ENCODE data around the gene MED12L. TPM values are rescaled to one million over a fixed set of nuclear protein-coding genes. Genes with fewer than 3 reads are reported as not detected.
"Not testable (repeated sequence)": the region's sequence is repeated elsewhere in the genome, so short reads cannot be mapped to it uniquely, and the experiment has no call there.

The MED12L gene
- total RNA-seq, 1 experiment from 2014 or later: not detected

DNA sequence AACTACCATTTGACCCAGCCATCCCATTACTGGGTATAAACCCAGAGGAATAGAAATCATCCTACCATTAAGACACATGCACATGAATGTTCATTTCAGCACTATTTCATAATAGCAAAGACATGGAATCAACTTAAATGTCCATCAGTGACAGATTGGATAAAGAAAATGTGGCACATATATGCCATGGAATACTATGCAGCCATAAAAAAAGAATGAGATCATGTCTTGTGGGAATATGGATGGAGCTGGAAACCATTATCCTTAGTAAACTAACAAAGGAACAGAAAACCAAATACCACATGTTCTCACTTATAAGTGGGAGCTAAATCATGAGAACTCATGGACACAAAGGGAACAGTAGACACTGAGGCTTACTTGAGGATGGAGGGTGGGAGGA, 146.9 kb downstream of the MED12L start:
- not testable (repeated sequence) for DNase-seq; H3K27me3 ChIP-seq; H3K27ac ChIP-seq; H3K4me3 ChIP-seq; H3K36me3 ChIP-seq; H3K4me1 ChIP-seq; H3K9me3 ChIP-seq (replicated peaks)

- DNase-seq: no peak
- no peaks in the 10 kb centered on the region for H3K36me3 ChIP-seq
Measured at GRCh38 chr3:151232991-151233390, 147.5 kb downstream of the MED12L start.

GRCh38 chr3:151234825-151235224, 149.4 kb downstream of the MED12L start:
- H3K27me3 ChIP-seq: no peaks in the 10 kb centered on the region
- no peaks in the 10 kb centered on the region for H3K36me3 ChIP-seq
- no peak overlapping the region for H3K27ac ChIP-seq
- H3K4me1 ChIP-seq: no peaks in the 10 kb centered on the region
- no peaks in the 10 kb centered on the region for H3K9me3 ChIP-seq (replicated peaks)
- DNase-seq: no peak
- H3K4me3 ChIP-seq: no peak overlapping the region

More at GRCh38 chr3:151232991-151233390, 147.5 kb downstream of the MED12L start:
- no peak overlapping the region for H3K4me3 ChIP-seq
- H3K9me3 ChIP-seq (replicated peaks): no peaks in the 10 kb centered on the region
- no peak overlapping the region for H3K27ac ChIP-seq
- H3K27me3 ChIP-seq: no peaks in the 10 kb centered on the region
- H3K4me1 ChIP-seq: no peaks in the 10 kb centered on the region

- Histone ChIP-seq H3K27me3 (no peaks in the 10 kb centered on the region), H3K4me1 (no peaks in the 10 kb centered on the region), H3K36me3 (no peaks in the 10 kb centered on the region), H3K27ac (no peak overlapping the region), H3K4me3 (no peak overlapping the region), H3K9me3 (replicated peaks) (no peaks in the 10 kb centered on the region)
- DNase-seq: no peak
Measured at GRCh38 chr3:151236316-151236715, 150.9 kb downstream of the MED12L start.

DNA sequence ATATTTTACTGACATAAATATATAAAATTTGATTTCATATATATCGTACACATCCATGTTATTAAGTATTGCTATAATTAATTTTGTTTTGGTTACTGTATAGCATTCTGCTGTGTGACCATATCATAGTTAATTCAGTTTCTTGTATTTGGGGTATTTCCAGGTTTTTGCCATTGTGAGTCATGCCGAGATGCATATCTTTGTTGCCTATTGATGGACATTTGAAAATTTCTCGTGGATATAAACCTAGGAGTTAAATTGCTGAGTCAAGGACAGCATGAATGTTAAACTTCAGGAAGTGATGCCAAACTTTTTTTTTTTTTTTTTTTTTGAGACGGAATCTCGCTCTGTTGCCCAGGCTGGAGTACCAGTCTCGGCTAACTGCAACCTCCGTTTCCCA, 151.3 kb downstream of the MED12L start:
- DNase-seq: no peak
- H3K27me3 ChIP-seq: no peaks in the 10 kb centered on the region
- H3K4me3 ChIP-seq: no peak overlapping the region
- H3K4me1 ChIP-seq: no peaks in the 10 kb centered on the region
- H3K27ac ChIP-seq: no peak overlapping the region
- H3K9me3 ChIP-seq (replicated peaks): no peaks in the 10 kb centered on the region
- no peaks in the 10 kb centered on the region for H3K36me3 ChIP-seq

GRCh38 chr3:151242006-151242405, 156.5 kb downstream of the MED12L start:
- H3K4me3 ChIP-seq; H3K27me3 ChIP-seq; H3K4me1 ChIP-seq; H3K27ac ChIP-seq; DNase-seq; H3K36me3 ChIP-seq; H3K9me3 ChIP-seq (replicated peaks): not testable (repeated sequence)

GRCh38 chr3:151248772-151249337, 163.4 kb downstream of the MED12L start:
- no peaks in the 10 kb centered on the region for H3K27me3 ChIP-seq
- H3K4me3 ChIP-seq: no peak overlapping the region
- H3K36me3 ChIP-seq: no peaks in the 10 kb centered on the region
- no peak overlapping the region for H3K27ac ChIP-seq
- no peaks in the 10 kb centered on the region for H3K4me1 ChIP-seq
- H3K9me3 ChIP-seq (replicated peaks): no peaks in the 10 kb centered on the region
- no peak for DNase-seq

DNA sequence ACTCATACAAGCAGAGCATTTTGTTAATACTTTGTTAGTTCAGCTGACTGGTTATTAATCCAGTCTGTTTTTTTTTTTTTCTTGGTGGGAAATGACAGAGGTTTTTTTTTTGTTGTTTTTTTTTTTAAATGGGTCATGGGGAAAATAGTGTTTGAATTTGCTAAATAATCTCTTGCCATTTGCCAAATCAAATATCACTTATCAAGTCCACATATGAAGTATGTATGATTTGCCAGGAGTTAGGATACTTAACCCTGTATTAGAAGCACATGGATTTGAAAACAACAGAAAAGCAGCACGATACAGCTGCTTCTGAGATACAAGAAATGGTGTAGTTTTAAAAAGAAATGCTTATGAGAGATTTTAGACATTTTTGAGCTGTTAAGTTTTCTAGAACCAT, 171.3 kb downstream of the MED12L start:
- no peaks in the 10 kb centered on the region for H3K27me3 ChIP-seq
- no peaks in the 10 kb centered on the region for H3K36me3 ChIP-seq
- no peaks in the 10 kb centered on the region for H3K9me3 ChIP-seq (replicated peaks)
- no peak overlapping the region for H3K4me3 ChIP-seq
- no peaks in the 10 kb centered on the region for H3K4me1 ChIP-seq
- no peak overlapping the region for H3K27ac ChIP-seq
- DNase-seq: no peak

GRCh38 chr3:151259664-151260063, 174.2 kb downstream of the MED12L start:
- no peaks in the 10 kb centered on the region for H3K27me3 ChIP-seq
- H3K36me3 ChIP-seq: no peaks in the 10 kb centered on the region
- H3K4me3 ChIP-seq: no peak overlapping the region
- no peak for DNase-seq
- H3K4me1 ChIP-seq: no peaks in the 10 kb centered on the region
- no peaks in the 10 kb centered on the region for H3K9me3 ChIP-seq (replicated peaks)
- H3K27ac ChIP-seq: no peak overlapping the region

- no peak overlapping the region for H3K27ac ChIP-seq
- no peak for DNase-seq
- no peaks in the 10 kb centered on the region for H3K36me3 ChIP-seq
- no peaks in the 10 kb centered on the region for H3K9me3 ChIP-seq (replicated peaks)
- H3K4me3 ChIP-seq: no peak overlapping the region
- no peaks in the 10 kb centered on the region for H3K4me1 ChIP-seq
- H3K27me3 ChIP-seq: no peaks in the 10 kb centered on the region
Measured at GRCh38 chr3:151262871-151263525, 177.5 kb downstream of the MED12L start.

GRCh38 chr3:151264605-151265004, 179.1 kb downstream of the MED12L start:
- Histone ChIP-seq H3K4me1 (no peaks in the 10 kb centered on the region), H3K27ac (no peak overlapping the region), H3K27me3 (no peaks in the 10 kb centered on the region), H3K36me3 (no peaks in the 10 kb centered on the region), H3K9me3 (replicated peaks) (no peaks in the 10 kb centered on the region), H3K4me3 (no peak overlapping the region)
- peak; percentile 3 for DNase-seq

DNA sequence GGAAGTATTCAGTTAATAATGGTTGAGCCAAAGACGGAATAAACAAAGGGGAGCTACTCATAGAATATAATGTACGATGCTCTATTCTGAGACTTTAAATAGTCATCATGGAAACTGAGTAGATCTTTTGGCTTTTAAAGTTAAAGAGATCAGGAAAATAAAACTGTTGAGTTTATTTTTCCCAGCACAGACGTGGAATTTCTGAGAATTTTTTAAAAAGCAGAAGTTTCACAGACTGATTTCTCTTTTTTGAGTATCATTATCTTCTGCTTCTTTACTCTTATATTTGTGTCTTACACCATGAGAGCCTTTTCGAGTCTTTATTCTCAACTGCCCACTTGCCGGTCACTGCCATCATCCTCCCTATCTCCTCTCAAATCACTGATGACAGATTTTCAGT, 179.7 kb downstream of the MED12L start:
- Histone ChIP-seq H3K27me3 (no peaks in the 10 kb centered on the region), H3K9me3 (replicated peaks) (no peaks in the 10 kb centered on the region), H3K27ac (no peak overlapping the region), H3K36me3 (no peaks in the 10 kb centered on the region), H3K4me1 (no peaks in the 10 kb centered on the region), H3K4me3 (no peak overlapping the region)
- DNase-seq: no peak

DNA sequence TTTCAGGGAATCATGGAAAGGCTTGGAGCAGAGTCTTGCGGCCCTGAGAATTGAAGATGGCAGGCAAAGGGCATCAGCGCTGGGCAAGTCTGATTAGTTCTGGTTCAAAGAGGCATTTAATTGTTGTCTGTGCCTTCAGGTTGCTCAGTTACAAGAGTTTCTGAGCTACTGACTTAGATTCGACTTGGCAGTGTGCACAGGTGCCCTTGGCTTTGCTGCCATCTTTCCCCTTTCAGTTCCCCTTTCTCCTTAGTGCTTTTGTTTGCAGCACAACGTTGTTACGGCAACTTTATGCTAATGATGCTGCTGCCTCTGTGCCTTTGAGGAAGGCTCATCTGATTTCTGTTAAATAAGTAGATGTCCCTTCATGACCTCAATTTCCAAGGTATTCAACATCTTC, 180.4 kb downstream of the MED12L start:
- Histone ChIP-seq H3K36me3 (no peaks in the 10 kb centered on the region), H3K27me3 (no peaks in the 10 kb centered on the region), H3K9me3 (replicated peaks) (no peaks in the 10 kb centered on the region), H3K4me1 (no peaks in the 10 kb centered on the region), H3K27ac (no peak overlapping the region), H3K4me3 (no peak overlapping the region)
- DNase-seq: no peak

- Histone ChIP-seq H3K36me3 (no peaks in the 10 kb centered on the region), H3K9me3 (replicated peaks) (no peaks in the 10 kb centered on the region), H3K4me1 (no peaks in the 10 kb centered on the region), H3K27ac (no peak overlapping the region), H3K27me3 (no peaks in the 10 kb centered on the region), H3K4me3 (no peak overlapping the region)
- no peak for DNase-seq
Measured at GRCh38 chr3:151267066-151267465, 181.6 kb downstream of the MED12L start.

DNA sequence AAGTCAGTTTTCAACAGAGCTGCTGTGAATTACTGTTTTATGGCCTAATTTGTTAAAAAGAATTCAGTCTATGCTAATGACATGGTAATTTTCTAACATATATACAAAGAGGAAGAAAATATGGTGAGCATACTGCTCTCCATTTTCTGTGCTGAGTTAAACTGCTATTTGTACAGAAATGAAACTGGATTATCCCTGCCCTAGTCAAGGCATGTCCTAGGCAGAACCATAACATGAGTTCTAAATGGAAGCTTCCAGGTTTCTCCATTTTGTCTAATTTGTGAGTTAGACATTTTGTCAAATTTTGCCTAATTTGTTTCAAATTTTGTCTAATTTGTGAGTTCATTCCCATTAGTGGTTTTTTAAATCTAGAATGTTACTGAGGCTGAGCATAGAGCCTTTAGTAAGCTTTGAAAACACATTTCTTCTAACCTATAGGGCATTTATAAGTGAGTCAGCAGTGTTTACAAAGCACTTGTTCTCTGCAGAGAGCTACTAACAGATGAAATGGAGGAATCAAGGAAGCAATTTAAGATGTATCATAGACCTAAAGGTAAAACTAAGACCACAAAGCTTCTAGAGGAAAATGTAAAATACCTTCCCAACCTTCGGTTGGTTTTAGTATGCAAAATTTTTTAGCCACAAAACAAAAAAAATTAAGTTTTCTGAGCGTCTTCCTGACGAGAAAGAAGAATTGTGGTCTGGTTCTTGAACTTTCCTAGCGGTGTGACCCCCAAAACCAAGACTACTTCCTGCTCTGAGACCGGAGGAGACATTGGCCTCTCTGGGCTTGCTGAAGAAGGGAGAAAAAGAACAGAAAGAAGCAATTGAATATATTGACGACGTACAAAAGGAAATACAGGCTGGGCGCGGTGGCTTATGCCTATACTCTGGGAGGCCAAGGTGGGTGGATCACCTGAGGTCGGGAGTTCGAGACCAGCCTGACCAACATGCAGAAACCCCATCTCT, 183.1 kb downstream of the MED12L start:
- no peak overlapping the region for H3K4me3 ChIP-seq
- H3K27me3 ChIP-seq: no peaks in the 10 kb centered on the region
- no peak for DNase-seq
- no peaks in the 10 kb centered on the region for H3K4me1 ChIP-seq
- no peaks in the 10 kb centered on the region for H3K9me3 ChIP-seq (replicated peaks)
- H3K27ac ChIP-seq: no peak overlapping the region
- H3K36me3 ChIP-seq: no peaks in the 10 kb centered on the region
